HTR-8/SVneo (cell line): ENCODE results near the gene MAPRE3.

Experiments
- DNase-seq: peaks from one replicate; pipeline ENCODE4 v3.0.0; 2011; ENCODE audit warnings: low spot score, mixed read lengths; ENCODE audit not compliant: insufficient read length
- FAIRE-seq: peaks from 2 replicates; lab custom pipeline; 2011; peaks lifted over from hg19 to GRCh38; lab: Jason Lieb, UNC

The MAPRE3 gene

DNA sequence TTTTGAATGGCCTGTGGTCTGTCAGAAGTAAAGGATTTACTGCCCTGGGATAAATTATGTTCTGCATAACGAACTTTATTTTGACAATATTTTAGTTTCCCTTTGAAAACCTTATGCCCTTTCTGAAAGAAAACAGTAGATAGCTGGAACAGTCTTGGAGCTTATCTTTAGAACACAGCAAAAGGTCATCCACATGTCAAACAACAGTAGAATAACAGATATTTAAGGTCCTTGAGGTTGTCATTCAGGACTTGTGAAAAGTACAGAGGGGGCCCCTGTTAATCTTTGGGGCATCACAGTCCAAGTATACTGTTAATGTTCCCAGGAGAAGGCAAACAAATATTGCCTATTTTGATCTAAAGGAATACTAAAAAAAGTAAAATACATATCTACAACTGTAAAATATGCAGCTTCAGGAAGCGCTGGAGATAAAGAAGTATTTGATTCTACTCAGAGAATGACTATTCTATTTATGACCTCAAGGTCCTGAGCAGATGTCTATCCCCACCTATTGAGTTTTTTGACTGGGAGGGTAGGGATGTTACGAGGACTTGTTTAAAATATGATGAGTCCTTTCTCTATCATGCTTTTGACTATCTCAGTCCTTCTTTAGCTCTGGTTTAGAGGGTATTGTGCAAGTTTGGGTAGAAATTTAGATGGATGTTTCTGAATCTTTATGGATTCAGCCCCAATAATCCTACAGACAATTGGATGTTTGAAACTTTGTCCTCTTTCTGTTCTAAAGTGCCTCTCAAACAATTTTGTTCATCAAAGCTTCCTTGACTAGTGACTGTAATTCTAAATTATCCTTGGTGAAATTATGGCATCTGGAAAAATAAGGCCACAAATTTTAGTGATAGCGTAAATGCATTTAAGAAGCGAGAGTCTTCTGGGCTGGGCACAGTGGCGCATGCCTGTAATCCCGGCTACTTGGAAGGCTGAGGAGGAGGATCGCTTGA is 37.3 kb downstream of the MAPRE3 start:
- FAIRE-seq: no peak
- no peak for DNase-seq

DNA sequence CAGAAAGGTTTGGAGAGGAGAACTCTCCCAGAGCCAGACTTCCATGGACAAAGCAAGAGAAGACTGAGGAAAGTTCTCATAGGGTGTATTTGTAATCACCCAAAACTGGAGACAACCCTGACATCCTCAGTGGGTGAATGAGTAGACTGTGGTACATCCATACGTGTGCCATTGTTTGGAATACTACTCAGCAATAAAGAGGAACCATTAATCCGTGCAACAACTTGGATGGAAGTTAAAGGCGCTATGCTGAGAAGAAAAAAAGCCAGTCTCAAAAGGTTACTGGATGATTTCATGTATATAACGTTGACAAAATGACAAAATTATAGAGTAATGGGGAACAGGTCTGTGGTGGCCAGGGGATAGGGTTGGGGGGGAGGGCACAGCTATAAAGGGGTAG is 38.2 kb downstream of the MAPRE3 start:
- DNase-seq: no peak
- no peak for FAIRE-seq

DNA sequence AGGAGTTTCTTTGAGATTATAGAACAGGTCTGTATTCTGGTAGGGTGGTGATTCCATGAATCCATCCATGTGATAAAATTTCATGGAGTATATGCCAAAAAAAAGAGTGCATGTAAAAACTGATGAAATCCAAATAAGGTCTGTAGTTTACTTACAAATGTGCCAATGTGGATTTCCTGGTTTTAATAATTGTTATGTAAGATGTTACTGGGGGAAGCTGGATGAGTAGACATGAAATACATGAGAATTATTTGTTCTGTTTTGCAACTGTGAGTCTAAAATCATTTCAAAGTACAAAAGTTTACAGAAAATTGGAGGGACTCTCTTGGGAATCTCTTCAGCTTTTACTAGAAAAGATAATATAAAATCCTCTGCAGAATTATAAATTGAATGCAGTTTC is 38.6 kb downstream of the MAPRE3 start:
- DNase-seq (no peak), FAIRE-seq (no peak)

DNA sequence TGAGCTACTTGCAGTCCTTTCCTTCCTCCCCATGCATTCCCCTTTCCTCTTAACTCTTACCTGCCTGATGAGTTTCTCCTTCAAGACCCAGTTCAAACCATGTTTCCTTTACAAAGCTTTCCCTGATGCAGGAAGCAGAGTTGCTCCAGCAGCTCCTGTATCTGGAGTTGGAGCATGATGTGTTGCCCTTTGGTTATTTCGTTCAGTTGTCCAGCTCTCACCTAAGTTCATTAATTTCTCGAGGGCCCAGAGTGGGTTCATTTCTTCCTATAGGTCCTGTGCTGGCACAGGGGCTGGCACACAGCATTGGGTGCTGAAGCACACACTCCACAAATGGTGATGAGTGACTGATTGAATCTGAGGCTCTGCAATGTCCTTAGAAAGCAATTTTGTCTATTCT is 39.3 kb downstream of the MAPRE3 start:
- no peak for DNase-seq
- FAIRE-seq: no peak

DNA sequence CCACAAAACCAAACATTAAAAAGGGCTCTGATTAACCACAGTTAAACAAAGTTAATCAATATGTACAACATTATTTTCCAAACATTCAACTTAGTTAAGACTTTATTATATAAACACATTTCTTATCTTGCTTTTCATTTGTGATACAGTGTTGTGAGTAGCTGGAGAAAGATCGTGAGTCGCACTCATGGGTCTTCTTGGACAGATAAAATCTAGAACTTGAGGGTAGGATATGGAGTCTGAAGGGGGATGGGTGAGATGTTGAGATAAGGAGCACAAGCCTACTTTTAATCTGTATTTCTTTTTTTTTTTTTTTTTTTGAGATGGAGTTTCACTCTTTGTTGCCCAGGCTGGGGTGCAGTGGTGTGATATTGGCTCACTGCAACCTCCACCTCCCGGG is 39.7 kb downstream of the MAPRE3 start:
- FAIRE-seq (no peak), DNase-seq (no peak)

DNA sequence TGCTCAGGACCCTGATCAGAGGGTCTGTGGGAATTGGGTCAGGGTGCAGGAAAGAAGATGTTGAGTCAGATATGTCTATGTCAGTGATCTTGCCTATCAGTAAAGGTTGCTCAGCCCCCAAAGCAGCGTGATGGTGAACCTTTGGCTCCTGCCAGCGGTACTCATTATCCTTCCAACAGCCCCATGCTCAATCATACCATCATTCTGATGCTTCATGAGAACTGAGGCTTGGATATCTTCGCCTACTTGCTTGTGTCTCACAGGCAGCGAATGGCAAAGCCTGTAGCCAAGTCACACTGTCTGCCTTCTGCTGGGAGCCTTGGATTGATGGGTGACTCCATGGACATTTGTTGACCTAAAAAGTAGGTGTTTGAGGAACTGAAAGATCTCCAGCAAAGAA is 43.3 kb downstream of the MAPRE3 start:
- DNase-seq: no peak
- no peak for FAIRE-seq

DNA sequence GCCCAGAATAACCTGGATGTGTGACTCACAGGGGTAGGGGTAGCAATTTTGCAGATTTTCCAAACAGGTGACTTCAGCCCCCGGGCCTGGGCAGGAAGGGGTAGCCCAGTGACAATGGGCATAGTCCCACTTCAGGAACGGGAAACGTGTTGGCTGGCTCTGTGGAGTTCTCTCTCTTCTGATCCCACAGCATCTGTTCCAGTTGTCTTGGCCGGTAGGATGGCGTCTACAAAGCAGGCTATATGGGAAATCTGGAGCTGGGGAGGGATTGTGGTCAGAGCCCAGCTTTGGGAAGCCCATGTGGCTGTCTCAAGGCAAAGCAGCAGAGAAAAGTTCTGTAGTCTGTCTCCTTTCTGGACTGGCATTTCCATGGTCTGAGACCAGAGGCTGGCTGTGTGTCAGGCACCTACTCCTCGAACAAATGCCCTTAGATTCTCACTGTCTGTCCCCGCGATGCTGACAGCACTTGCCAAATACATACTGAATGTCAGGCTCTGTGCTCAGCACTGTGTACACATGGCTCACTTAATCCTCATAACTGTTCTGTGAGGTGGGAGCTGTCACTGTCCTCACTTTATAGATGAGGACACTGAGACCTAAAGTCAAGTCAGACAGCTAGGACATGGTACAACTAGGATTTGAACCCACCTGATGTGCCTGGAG is 44.5 kb downstream of the MAPRE3 start:
- FAIRE-seq (no peak), DNase-seq (no peak)

DNA sequence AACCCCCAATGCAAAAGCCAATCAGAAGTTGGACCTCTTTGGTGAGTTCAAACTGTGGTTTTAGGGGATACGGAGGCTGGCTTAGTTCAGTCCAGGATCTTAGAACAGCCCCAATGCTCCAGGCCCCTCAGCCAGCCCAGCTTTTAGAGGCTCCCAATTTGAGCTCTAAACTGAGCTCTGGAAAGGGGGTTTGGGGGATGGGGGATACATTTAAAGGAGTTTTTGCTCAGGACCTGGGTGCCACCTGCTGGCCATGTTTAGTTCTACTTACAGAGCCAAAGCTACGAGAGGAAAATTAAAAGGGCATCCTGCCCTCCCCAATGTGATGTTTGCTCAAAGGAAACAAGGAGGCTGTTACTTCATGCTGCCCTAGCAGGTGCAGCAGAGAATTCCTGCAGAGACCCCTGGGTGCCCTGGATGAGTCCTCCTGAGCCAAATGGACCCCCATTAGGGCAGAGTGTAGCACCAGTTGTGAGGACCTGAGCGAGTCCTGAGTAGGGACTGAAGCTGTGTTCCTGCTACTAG is 46.4 kb downstream of the MAPRE3 start:
- DNase-seq (peak; percentile 73), FAIRE-seq (no peak)

DNA sequence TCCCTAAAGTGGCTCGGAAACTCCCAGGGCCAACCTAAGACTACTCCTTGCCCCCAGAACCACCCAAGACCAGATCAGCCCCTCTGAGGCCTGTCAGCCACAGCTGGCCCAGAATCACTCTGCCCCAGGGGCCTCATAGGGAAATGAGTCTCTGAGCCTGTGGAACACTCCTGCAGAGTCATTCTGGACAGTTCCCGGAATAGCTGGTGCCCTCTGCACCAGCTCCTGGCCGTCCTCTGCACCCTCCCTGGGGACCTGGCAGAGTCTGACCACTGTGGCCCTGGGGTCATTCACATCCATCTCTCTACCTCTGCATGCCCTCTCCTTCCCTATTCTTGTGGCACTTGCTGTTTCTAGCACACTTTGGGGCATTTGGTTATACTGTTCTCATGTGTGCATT is 47.7 kb downstream of the MAPRE3 start:
- no peak for FAIRE-seq

DNA sequence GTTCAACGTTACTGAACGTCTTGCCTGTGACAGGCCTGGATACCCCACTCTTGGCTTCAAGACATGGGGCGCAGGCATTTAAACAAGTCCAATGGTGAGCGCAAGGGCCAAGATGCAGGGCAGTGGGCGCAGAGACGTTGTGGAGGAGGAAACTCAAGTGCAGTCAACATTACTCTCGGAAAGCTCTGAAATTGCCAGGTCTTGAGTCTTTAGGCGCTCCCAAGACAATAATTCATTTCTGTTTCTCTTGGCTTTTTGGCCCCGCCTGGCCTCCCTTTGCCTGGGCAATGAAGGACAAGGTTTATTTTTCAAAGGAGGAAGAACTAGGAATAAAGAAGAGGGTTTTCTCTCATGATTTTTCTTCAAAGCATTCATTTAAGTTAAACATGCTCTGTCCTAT is 49.0 kb downstream of the MAPRE3 start:
- no peak for DNase-seq
- no peak for FAIRE-seq

More for the DNA sequence above, 47.7 kb downstream of the MAPRE3 start:
- no peak for DNase-seq

DNA sequence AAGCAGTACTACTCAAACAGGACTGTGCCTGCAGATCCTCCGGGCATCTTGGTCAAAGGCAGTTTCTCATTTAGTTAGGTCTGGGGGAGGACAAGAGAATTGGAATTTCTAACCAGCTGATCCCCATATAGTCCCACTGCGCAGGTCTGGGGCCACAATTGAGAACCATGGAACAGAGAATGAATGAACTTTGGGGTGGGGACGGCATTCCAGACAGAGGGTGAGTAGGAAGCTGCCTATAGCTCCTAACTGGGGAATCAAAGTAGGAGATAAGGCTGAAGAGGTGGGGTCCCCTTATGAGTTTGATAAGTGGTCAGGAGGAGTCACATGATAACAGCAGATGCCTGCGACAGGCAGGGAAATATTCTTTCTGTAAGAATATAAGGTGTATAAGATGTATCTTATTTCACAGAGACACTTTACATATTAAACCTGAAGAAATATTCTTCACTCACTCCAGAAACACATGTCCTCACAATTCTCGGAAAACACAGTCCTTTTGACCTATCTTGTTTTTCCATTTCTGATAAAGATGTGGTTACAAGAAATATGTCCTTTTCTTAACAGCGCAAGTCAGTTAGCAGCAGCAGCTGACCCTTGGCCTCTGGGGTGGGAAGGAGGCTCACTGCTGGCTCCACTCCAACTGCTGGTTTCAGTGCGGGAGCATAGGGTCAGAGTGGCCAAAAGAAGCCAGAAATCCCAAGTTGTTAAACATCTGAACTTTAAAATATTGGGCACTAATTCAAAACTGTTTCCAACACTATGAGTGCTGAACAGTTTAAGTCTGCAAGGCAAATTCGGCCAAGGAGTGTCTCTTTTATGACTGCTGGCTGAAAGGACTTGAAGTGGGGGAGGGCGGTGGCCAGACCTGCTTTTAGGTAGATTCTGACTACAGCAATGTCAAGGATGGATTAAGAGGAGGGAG is 49.8 kb downstream of the MAPRE3 start:
- FAIRE-seq: no peak

DNA sequence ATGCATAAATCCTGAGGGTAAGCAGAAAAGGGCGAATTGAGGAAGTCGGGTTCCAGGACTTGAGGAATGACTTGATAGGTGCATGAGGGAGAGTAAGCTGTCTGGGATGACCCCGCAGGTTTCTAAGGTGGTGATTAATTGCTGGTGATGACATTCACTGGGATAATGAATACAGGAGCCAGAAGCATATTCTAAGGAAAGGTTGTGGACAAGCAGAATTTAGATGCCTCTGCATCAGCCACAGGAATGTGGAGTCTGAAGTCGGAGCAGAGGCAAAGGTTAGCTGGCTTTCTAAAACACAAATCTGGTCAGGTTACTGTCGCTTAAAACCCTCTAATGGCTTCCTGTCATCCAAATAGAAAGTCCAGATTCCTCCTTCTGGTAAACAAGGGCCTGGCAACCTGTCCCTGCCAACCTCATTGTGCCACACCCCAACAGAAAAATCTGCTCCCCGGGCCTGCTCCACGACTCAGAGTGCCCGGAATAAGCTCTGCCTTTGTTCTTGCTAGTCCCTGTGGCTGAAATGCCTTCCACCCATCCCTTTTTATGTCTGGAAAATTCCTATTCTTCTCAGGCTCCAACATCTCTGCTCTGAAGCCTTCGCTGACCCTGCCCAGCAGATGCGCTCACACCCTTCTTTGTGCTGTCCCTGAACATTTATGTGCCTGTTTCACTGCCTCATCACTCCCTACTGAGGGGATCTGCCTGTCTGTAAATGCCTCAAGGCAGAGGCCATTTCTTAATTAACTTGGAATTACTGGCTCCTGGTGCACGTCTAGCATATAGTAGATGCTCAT is 51.0 kb downstream of the MAPRE3 start:
- FAIRE-seq (no peak), DNase-seq (no peak)

More for the DNA sequence above, 49.8 kb downstream of the MAPRE3 start:
- no peak for DNase-seq

DNA sequence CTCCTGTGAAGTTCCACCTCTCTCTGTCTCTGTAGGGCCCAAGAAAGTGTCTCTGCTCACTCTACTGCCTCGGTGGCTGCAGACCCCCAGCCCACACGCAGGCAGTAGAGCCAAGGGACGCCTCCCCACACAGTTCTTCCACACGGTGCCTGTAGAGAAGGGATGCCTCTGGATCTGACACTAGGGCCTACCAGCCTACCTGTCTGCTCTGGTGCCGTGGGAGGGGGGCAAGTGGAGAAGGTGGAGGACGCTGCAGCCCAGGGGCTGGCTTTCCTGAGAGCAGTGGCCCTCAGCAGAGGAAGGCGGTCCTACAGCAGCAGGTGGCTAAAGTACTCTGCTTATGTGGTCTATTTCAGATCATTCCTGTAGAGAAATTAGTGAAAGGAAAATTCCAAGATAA is 53.3 kb downstream of the MAPRE3 start:
- DNase-seq (no peak), FAIRE-seq (no peak)

DNA sequence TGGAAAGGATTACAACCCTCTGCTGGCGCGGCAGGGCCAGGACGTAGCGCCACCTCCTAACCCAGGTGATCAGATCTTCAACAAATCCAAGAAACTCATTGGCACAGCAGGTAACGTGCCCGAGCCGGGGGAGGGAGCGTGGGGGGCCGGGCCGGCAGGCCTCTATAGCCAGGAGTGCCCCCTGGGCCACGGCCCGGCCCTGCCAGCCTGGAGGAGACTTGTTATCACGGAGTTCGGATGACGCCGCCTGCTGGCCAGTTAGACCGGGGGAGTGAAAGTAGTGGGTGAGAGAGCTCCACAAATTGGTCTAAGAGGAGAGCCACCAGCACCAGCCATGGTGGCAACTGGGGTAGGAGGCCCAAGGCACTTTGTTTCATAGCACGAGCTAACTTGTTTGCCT is 53.8 kb downstream of the MAPRE3 start:
- FAIRE-seq (no peak), DNase-seq (no peak)

DNA sequence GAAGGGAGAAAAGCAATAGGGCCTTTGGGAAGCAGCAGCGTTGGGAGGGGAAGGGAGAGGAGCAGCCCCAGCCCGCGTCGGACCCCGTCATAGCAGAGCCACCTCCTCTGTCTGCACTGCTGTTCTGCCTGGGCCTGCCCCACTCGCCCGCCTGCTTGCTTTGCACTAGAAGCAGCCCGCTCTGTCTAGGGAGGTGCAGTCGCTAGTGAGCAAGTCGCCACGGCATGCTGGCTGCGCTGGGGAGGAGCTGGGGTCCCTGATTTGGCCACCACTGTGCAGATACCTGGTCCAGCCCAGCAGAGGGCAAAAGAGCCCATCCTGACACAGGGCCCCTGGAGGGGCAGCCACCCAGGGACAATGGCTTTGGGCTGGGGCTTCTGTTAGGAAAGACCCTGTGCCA is 54.4 kb downstream of the MAPRE3 start:
- FAIRE-seq (no peak), DNase-seq (no peak)

DNA sequence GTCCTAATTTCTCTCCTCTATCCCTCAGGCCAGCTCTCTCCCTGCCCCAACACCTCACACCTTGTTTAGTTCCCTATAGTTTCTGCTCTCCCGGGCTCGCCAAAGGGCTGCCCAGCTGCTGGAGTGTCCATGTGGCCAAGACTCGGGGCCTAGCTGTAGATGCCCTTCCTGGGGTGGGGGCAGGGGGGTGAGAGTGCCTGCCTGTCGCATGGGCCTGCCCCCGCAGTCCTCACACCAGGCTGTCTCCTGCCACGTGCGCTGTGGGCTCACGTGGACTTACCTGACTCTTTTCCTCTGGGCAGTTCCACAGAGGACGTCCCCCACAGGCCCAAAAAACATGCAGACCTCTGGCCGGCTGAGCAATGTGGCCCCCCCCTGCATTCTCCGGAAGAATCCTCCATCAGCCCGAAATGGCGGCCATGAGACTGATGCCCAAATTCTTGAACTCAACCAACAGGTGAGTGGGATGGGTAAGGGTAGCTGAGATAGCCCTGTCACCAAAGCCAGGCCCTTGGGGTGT is 54.9 kb downstream of the MAPRE3 start:
- no peak for FAIRE-seq
- DNase-seq: no peak

DNA sequence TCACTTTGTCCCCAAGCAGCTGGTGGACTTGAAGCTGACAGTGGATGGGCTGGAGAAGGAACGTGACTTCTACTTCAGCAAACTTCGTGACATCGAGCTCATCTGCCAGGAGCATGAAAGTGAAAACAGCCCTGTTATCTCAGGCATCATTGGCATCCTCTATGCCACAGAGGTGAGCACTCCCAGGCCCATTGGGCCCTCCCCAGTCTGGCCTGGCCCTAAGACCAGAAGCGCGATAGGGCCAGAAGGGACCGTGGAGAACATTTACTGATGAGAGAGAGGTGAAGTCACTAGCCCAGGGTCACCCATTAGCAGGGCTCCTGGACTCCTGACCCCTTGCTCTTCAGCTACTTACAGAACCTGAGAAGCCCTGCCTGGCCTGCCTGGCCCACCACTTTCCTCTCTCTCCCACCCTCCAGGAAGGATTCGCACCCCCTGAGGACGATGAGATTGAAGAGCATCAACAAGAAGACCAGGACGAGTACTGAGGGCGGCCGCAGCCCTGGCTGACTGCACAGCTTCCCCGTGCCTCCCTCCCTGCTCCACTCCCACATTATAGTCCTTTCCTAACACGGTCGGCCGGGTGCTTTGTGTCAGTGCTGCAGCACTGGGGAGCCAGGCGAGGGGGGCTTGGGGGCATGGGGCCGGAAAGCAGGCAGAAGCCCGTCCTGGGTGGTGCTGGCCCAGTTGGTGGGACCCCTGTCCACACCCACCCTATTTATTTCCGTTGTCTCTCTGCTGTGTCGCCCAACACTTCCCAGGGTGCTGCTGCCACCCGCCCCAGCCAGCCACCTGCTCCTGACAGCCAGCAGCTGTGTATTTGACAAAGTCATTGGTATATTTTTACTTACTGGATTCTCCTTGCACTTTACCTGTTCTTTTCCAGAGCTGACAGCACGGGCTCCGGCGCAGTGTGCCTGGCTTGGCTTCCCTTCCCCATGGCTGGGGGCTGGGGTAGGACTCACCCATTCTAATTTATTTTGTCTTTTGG is 55.7 kb downstream of the MAPRE3 start:
- FAIRE-seq: no peak
- DNase-seq: no peak

DNA sequence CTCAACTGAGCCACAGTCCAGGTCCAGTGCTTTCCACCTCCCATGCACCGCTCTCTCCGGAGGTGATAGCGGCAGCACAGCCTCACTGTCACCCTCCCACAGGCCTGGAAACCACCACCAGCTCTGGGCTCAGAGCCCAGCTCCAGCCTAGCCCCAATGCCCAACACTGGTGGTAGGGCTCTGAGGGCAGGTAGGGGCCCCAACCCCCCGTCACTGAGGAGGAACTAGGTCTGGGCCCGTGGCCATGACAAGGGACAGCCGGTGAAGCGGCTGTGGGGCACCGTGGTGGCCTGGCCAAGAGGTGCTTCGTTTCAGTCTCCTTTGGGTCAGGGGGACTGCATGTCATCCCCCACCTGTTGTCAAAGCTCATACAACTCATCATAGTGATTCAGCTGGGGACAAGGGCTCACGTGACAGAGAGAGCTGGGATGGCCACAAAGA is 56.8 kb downstream of the MAPRE3 start:
- DNase-seq: no peak
- no peak for FAIRE-seq
